C4-2B (cell line): ENCODE data around the gene TEKTIP1.

Experiments
- H3K27ac ChIP-seq: fragments of 450-650 bp; 2 replicates; pipeline ENCODE4 v1.5.1; 2017
- CTCF ChIP-seq: fragments of 450-650 bp; conservative IDR thresholded peaks from 2 replicates; pipeline ENCODE4 v1.5.1; 2017; ENCODE audit warnings: mild to moderate bottlenecking
- ZFX ChIP-seq: fragments of 450-650 bp; IDR thresholded peaks from 2 replicates; pipeline ENCODE4 v1.6.1; 2017

TEKTIP1 gene

DNA sequence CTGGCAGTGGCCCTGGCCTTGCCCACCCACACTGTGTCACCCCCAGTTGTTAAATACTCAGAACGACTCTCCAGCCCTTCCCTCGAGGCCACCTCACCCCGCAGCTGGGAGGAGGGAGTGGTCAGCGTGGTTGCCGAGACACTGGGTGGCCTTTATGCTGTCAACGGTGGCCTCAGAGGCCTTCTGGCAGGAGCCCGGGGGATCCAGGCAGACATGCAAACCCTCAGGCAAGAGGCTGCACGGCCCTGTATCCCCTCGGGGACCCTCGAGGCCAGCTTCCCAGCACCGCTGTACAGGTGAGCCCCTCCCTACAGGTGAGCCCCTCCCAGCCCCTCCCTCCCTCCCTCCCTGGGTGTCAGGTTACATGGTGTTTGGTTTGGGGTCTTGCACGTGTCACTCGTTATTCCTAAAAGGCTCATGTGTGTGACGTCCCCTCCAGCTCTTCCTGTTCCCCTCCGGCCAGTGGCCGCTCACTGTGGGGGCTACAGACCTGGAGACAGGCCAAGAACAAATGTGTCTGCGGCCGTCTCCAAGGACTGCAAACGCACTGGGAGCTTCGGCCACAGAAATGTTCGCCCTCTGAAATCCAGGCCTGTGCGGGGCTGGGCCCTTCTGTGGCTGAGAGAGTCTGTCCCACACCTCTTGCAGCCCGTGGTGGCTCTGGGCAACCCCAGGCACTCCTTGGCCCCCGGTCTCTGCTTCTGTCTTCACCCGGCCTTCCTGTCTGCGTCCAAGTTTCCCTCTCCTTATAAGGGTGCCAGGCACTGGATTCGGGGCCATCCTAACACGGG is at the start of gene TEKTIP1:
Gene TEKTIP1 (plus strand): TSS at position 210 of the 791 bp plus-strand sequence. CDS start 4 bp downstream, at position 214.
- no peak within 1 kb of the TSS for H3K27ac ChIP-seq
- TF ChIP-seq CTCF = no peak
- TF ChIP-seq ZFX = no peak

GRCh38 chr19:3491396-3492119 is 47.4 kb upstream of the TEKTIP1 start:
- TF ChIP-seq CTCF (no peak), ZFX (no peak)
- no peak overlapping the region for H3K27ac ChIP-seq

- no peak overlapping the region for H3K27ac ChIP-seq
- no peak for TF ChIP-seq ZFX
- TF ChIP-seq CTCF = no peak
Measured at GRCh38 chr19:3492131-3492839, 46.7 kb upstream of the TEKTIP1 start.

GRCh38 chr19:3492919-3493318 is 46.1 kb upstream of the TEKTIP1 start:
- TF ChIP-seq CTCF (no peak), ZFX (no peak)
- H3K27ac ChIP-seq = no peak overlapping the region

DNA sequence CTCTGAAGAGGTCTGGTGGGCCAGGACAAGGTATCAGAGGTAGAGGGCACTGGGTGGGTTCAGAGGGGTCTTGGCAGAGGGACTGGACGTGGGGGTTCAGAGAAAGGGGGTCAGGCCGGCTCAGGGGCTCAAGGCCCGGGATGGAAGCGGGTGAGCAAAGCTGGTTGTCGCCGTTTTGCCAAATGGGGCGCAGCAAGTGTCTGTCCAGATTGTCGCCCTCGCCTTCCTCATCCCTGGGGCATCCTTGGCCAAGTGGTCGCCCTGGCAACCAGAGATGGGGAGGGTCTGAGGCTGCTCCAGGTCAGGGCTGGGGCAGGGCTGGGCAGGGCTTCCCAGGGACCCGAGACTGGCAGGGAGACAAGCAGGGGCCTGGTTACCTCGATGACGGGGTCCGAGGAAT is 45.3 kb upstream of the TEKTIP1 start:
- TF ChIP-seq ZFX = no peak
- no peak for TF ChIP-seq CTCF
- H3K27ac ChIP-seq = no peak overlapping the region

DNA sequence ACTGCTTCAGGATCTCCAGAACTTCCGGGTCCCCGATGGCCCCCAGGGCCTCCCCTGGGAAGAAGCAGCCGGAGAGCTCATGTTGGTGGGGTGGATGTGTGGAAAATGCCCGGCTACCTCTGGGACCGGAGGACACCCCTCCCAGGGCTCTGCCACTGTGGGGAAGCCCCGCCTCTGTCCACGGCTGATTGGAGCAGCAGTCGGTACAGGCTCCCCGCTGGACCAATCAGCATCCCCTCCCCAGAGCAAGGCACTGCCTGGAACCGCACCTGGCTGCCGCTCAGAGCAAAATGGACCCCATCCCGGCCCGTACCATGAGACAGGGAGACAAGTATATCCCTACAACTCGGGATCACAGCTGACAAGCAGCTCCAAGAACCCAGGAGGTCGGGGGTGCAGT is 44.9 kb upstream of the TEKTIP1 start:
- no peak for TF ChIP-seq ZFX
- TF ChIP-seq CTCF = no peak

DNA sequence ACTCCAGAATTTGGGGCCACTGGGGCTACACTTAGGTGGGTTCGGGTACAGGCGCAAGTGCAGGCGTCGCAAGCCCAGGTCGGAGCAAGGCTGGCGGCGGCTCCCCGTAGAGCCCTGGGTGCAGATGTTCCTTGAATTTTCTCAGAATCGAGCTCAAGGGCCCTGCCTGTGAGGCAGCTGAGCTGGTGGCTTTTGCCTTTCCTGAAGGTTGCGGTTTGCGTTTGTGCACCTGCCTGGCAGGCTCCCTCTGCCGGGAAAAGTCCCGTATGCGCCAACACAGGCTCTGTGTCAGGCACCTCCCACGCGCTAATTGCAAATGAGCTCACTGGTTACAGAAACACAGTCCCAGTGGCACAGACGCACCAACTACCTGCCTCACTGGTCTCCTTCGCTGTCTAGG is 44.4 kb upstream of the TEKTIP1 start:
- no peak for TF ChIP-seq ZFX
- TF ChIP-seq CTCF = no peak
- no peak overlapping the region for H3K27ac ChIP-seq

More for the DNA sequence above, 44.9 kb upstream of the TEKTIP1 start:
- H3K27ac ChIP-seq = no peak overlapping the region
